ENCODE results near the gene OBSCN. TPM values are rescaled to one million over a fixed set of nuclear protein-coding genes. Genes with fewer than 3 reads are reported as not detected.

Gene OBSCN
- total RNA-seq, 2 experiments from 2014 or later, result 6.6 to 8.0 TPM

DNA sequence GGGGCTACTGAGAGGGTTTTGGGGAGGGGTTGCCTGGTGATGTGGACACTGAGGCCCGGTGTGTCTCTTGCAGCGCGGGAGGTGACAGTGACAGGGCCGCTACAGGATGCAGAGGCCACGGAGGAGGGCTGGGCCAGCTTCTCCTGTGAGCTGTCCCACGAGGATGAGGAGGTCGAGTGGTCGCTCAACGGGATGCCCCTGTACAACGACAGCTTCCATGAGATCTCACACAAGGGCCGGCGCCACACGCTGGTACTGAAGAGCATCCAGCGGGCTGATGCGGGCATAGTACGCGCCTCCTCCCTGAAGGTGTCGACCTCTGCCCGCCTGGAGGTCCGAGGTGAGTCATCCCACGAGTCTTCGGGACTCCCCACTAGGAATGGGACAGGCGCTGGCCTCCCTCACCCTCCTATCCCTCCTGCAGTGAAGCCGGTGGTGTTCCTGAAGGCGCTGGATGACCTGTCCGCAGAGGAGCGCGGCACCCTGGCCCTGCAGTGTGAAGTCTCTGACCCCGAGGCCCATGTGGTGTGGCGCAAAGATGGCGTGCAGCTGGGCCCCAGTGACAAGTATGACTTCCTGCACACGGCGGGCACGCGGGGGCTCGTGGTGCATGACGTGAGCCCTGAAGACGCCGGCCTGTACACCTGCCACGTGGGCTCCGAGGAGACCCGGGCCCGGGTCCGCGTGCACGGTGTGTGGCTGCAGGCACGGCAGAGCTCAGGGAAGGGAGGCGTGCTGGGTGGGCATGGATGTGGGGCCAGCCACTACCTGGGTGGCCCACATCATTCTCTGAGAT lies 72.5 kb downstream of the OBSCN start:
- CTCF ChIA-PET, result no interaction called here
- no peaks in the 10 kb centered on the region for H3K9me3 Mint-ChIP-seq
- no peak overlapping the region for H3K4me3 Mint-ChIP-seq
- POLR2A ChIA-PET, result no interaction called here
- no peak for DNase-seq
- peaks cover under 1% of the 10 kb centered on the region for H3K4me1 Mint-ChIP-seq
- H3K27me3 Mint-ChIP-seq, result no peaks in the 10 kb centered on the region
- H3K27ac Mint-ChIP-seq, result no peak overlapping the region
- H3K36me3 Mint-ChIP-seq (ENCODE audit: low read depth), result no peaks in the 10 kb centered on the region

DNA sequence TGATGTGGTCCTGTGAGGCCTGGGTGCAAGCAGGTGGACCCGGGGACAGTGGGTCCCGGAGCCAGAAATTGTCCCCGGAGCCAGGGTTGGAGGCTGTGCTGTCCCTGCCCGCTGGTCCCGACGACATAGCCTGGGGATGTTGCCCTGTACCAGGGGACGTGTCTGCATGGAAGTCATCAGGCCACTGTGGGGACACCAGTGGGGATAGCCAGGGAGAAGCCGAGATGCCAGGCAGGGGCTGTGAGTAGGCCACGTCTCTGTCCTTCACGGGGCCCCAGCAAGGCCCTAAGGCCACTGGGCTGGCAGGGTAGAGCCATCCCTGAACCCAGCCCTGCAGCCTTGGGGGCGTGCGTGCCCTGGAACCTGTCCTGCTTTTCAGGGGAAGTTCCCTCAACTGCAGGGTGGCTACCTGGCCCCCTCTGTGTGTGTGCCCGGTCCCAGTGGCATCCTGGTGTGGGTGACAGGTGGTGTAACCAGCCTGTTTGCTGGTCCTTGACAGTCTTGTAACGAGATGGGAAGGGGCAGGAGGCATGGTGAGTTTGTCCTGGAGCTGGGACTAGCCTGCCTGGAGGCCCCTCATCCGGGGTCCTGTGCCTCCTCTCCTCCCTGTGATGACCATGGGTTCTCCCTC lies 73.2 kb downstream of the OBSCN start:
- ChIA-PET POLR2A (no interaction called here), CTCF (interaction anchor here (0.6 kb wide), 1 partner anchor 493 kb away, joined by 3 read pairs; no protein-coding TSS in a partner anchor)
- H3K4me3 Mint-ChIP-seq, result no peak overlapping the region
- H3K27ac Mint-ChIP-seq, result no peak overlapping the region
- H3K4me1 Mint-ChIP-seq, result no peaks in the 10 kb centered on the region
- no peak for DNase-seq
- H3K27me3 Mint-ChIP-seq, result no peaks in the 10 kb centered on the region
- H3K9me3 Mint-ChIP-seq, result no peaks in the 10 kb centered on the region
- H3K36me3 Mint-ChIP-seq (ENCODE audit: low read depth), result no peaks in the 10 kb centered on the region

- CTCF ChIA-PET, result interaction anchor here (0.6 kb wide), 1 partner anchor 494 kb away, joined by 3 read pairs; no protein-coding TSS in a partner anchor
- H3K4me3 Mint-ChIP-seq, result no peak overlapping the region
- no peak overlapping the region for H3K27ac Mint-ChIP-seq
- H3K4me1 Mint-ChIP-seq, result no peaks in the 10 kb centered on the region
- POLR2A ChIA-PET, result no interaction called here
- H3K9me3 Mint-ChIP-seq, result no peaks in the 10 kb centered on the region
- H3K27me3 Mint-ChIP-seq, result no peaks in the 10 kb centered on the region
- no peaks in the 10 kb centered on the region for H3K36me3 Mint-ChIP-seq (ENCODE audit: low read depth)
- DNase-seq, result no peak
Observed at GRCh38 chr1:228281631-228282328, 73.9 kb downstream of the OBSCN start.

GRCh38 chr1:228282329-228283042 lies 74.6 kb downstream of the OBSCN start:
- no peak overlapping the region for H3K4me3 Mint-ChIP-seq
- ChIA-PET POLR2A (no interaction called here), CTCF (no interaction called here)
- H3K9me3 Mint-ChIP-seq, result no peaks in the 10 kb centered on the region
- H3K27ac Mint-ChIP-seq, result no peak overlapping the region
- no peaks in the 10 kb centered on the region for H3K36me3 Mint-ChIP-seq (ENCODE audit: low read depth)
- no peaks in the 10 kb centered on the region for H3K4me1 Mint-ChIP-seq
- no peak for DNase-seq
- H3K27me3 Mint-ChIP-seq, result no peaks in the 10 kb centered on the region

- H3K4me3 Mint-ChIP-seq, result no peak overlapping the region
- no peaks in the 10 kb centered on the region for H3K4me1 Mint-ChIP-seq
- POLR2A ChIA-PET, result no interaction called here
- no peaks in the 10 kb centered on the region for H3K9me3 Mint-ChIP-seq
- no peak overlapping the region for H3K27ac Mint-ChIP-seq
- CTCF ChIA-PET, result no interaction called here
- no peaks in the 10 kb centered on the region for H3K36me3 Mint-ChIP-seq (ENCODE audit: low read depth)
- no peaks in the 10 kb centered on the region for H3K27me3 Mint-ChIP-seq
- DNase-seq, result no peak
Observed at GRCh38 chr1:228283043-228283371, 75.2 kb downstream of the OBSCN start.

- Mint-ChIP-seq H3K36me3 (ENCODE audit: low read depth) (no peaks in the 10 kb centered on the region), H3K9me3 (no peaks in the 10 kb centered on the region), H3K4me3 (no peak overlapping the region), H3K27me3 (no peaks in the 10 kb centered on the region), H3K27ac (no peak overlapping the region), H3K4me1 (no peaks in the 10 kb centered on the region)
- ChIA-PET POLR2A (no interaction called here), CTCF (no interaction called here)
- no peak for DNase-seq
Observed at GRCh38 chr1:228283476-228284147, 75.8 kb downstream of the OBSCN start.

DNA sequence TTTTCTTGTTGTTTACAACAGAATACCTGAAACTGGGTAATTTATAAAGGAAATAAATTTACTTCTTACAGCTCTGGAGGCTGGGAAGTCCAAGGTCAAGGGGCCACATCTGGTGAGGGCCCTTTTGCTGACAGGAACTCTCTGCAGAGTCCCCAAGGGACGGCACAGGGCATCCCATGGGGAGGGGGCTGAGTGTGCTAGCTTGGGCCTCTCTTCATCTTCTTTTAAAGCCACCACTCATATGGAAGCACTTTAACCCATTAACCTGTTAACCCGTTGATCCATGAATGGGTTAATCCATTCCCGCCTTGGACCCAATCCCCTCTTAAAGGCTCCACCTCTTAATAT lies 76.3 kb downstream of the OBSCN start:
- DNase-seq, result no peak
- no peaks in the 10 kb centered on the region for H3K4me1 Mint-ChIP-seq
- H3K27me3 Mint-ChIP-seq, result no peaks in the 10 kb centered on the region
- ChIA-PET CTCF (no interaction called here), POLR2A (no interaction called here)
- H3K36me3 Mint-ChIP-seq (ENCODE audit: low read depth), result no peaks in the 10 kb centered on the region
- H3K4me3 Mint-ChIP-seq, result no peak overlapping the region
- no peaks in the 10 kb centered on the region for H3K9me3 Mint-ChIP-seq
- H3K27ac Mint-ChIP-seq, result no peak overlapping the region

- no peaks in the 10 kb centered on the region for H3K9me3 Mint-ChIP-seq
- no peaks in the 10 kb centered on the region for H3K27me3 Mint-ChIP-seq
- H3K4me3 Mint-ChIP-seq, result no peak overlapping the region
- no peaks in the 10 kb centered on the region for H3K4me1 Mint-ChIP-seq
- no peak overlapping the region for H3K27ac Mint-ChIP-seq
- ChIA-PET CTCF (no interaction called here), POLR2A (no interaction called here)
- H3K36me3 Mint-ChIP-seq (ENCODE audit: low read depth), result no peaks in the 10 kb centered on the region
- no peak for DNase-seq
Observed at GRCh38 chr1:228284521-228284920, 76.7 kb downstream of the OBSCN start.

DNA sequence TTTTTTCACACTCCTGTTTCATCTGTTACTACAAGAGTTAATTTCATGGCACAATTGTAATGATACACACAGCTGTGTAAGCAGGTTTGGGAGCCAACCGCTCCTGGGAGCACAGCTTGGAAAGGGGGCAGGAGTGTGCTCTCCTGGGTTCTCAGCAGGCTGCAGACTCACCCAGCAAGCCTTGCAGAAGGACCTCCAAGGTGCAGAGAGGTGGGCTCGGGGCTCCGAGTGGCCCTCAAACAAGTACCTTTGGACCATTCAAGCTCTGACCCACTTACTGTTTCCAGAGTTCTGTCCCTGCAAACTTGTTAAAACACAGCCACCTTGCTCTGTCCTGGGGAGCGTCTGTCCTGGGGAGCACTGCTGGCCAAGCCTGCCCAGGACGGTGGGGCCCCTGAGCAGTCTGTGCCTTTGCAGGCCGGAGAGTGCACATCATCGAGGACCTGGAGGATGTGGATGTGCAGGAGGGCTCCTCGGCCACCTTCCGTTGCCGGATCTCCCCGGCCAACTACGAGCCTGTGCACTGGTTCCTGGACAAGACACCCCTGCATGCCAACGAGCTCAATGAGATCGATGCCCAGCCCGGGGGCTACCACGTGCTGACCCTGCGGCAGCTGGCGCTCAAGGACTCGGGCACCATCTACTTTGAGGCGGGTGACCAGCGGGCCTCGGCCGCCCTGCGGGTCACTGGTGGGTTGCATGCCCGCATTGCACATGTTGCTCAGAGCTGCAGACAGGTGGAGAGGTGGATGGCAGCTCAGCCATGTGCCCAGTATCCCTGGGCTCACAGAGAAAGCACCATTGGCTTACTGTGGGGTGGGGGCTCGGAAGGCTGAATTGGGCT lies 78.0 kb downstream of the OBSCN start:
- Mint-ChIP-seq H3K9me3 (no peaks in the 10 kb centered on the region), H3K4me3 (no peak overlapping the region), H3K27me3 (no peaks in the 10 kb centered on the region), H3K36me3 (ENCODE audit: low read depth) (no peaks in the 10 kb centered on the region), H3K27ac (no peak overlapping the region), H3K4me1 (no peaks in the 10 kb centered on the region)
- DNase-seq, result no peak
- ChIA-PET POLR2A (interaction anchor here (1.1 kb wide), 1 partner anchor 10 kb away, joined by 3 read pairs; no protein-coding TSS in a partner anchor), CTCF (no interaction called here)

GRCh38 chr1:228286505-228287417 lies 78.9 kb downstream of the OBSCN start:
- POLR2A ChIA-PET, result no interaction called here
- no peaks in the 10 kb centered on the region for H3K4me1 Mint-ChIP-seq
- CTCF ChIA-PET, result no interaction called here
- no peak overlapping the region for H3K4me3 Mint-ChIP-seq
- H3K27me3 Mint-ChIP-seq, result no peaks in the 10 kb centered on the region
- no peaks in the 10 kb centered on the region for H3K36me3 Mint-ChIP-seq (ENCODE audit: low read depth)
- DNase-seq, result no peak
- H3K9me3 Mint-ChIP-seq, result no peaks in the 10 kb centered on the region
- no peak overlapping the region for H3K27ac Mint-ChIP-seq

- no peaks in the 10 kb centered on the region for H3K9me3 Mint-ChIP-seq
- no peak for DNase-seq
- no peak overlapping the region for H3K27ac Mint-ChIP-seq
- no peaks in the 10 kb centered on the region for H3K36me3 Mint-ChIP-seq (ENCODE audit: low read depth)
- no peak overlapping the region for H3K4me3 Mint-ChIP-seq
- POLR2A ChIA-PET, result no interaction called here
- CTCF ChIA-PET, result no interaction called here
- H3K4me1 Mint-ChIP-seq, result no peaks in the 10 kb centered on the region
- H3K27me3 Mint-ChIP-seq, result no peaks in the 10 kb centered on the region
Observed at GRCh38 chr1:228287541-228288425, 79.9 kb downstream of the OBSCN start.

All from activated CD4-positive, alpha-beta memory T cell treated with anti-CD3 and anti-CD28 coated beads, Interleukin-2, amount 10 ng/mL, durations not matched to agents 7 days and 5 days (primary cell).